HEK293 (cell line): ENCODE data around the gene INF2.

ENCODE experiments used
- CTCF ChIA-PET: fragments of 350-600 bp; formaldehyde crosslinking; extraction: SDS; loops from one replicate; lab custom pipeline; 2021; ENCODE audit warnings: antibody characterized with exemption; lab: Yijun Ruan, JAX
- POLR2A ChIA-PET: fragments of 300-600 bp; formaldehyde crosslinking; extraction: SDS; loops from one replicate; lab custom pipeline; 2020; ENCODE audit warnings: antibody characterized with exemption, inconsistent platforms; lab: Yijun Ruan, JAX
- H3K27ac ChIP-seq: fragments of 200-500 bp; sonication (Bioruptor generic); 2 replicates; pipeline ENCODE4 v1.5.1; 2014; ENCODE audit warnings: low read depth, low read length, control low read depth, inconsistent platforms; ENCODE audit errors: extremely low read depth
- H3K36me3 ChIP-seq, 2 experiments: fragments of 200-500 bp in 1 of 2; sonication (Bioruptor generic) in 1 of 2; 1 replicate in 1 of 2; 2 replicates in 1 of 2; pipeline ENCODE4 v1.5.1; 2014 to 2017; ENCODE audit warnings: inconsistent platforms in 2 of 2, low read length in 2 of 2; ENCODE audit not compliant: control insufficient read depth in 2 of 2, insufficient read depth in 1 of 2
- H3K4me1 ChIP-seq: fragments of 200-500 bp; sonication (Bioruptor generic); 2 replicates; pipeline ENCODE4 v1.5.1; 2014; ENCODE audit warnings: mild to moderate bottlenecking, low read length, inconsistent platforms; ENCODE audit not compliant: control insufficient read depth, insufficient read depth
- H3K4me3 ChIP-seq: 2 replicates; pipeline ENCODE4 v1.5.1; 2011; ENCODE audit warnings: low read depth, mild to moderate bottlenecking, control low read depth, low read length, moderate library complexity
- H3K9me3 ChIP-seq: fragments of 200-500 bp; sonication (Bioruptor generic); 2 replicates; pipeline ENCODE4 v1.5.1; 2014; ENCODE audit warnings: low read depth, low read length, inconsistent platforms; ENCODE audit not compliant: control insufficient read depth, insufficient read depth
- BCL6B ChIP-seq: fragments of 450-650 bp; formaldehyde crosslinking; IDR thresholded peaks from 2 replicates; pipeline ENCODE4 v1.5.1; 2017; ENCODE audit warnings: missing biosample characterization, missing genetic modification characterization
- KLF16 ChIP-seq: fragments of 450-650 bp; formaldehyde crosslinking; IDR thresholded peaks from 2 replicates; pipeline ENCODE4 v1.5.1; 2017; ENCODE audit warnings: missing biosample characterization, missing genetic modification characterization
- RBAK ChIP-seq: fragments of 450-650 bp; formaldehyde crosslinking; IDR thresholded peaks from 2 replicates; pipeline ENCODE4 v1.5.1; 2016; ENCODE audit warnings: missing biosample characterization, missing genetic modification characterization
- SCRT2 ChIP-seq: fragments of 450-650 bp; formaldehyde crosslinking; IDR thresholded peaks from 2 replicates; pipeline ENCODE4 v1.5.1; 2016; ENCODE audit warnings: missing biosample characterization, missing genetic modification characterization
- SP2 ChIP-seq: fragments of 450-650 bp; formaldehyde crosslinking; IDR thresholded peaks from 2 replicates; pipeline ENCODE4 v1.5.1; 2016; ENCODE audit warnings: missing biosample characterization, missing genetic modification characterization
- ZBTB17 ChIP-seq: fragments of 450-650 bp; formaldehyde crosslinking; IDR thresholded peaks from 2 replicates; pipeline ENCODE4 v1.5.1; 2016; ENCODE audit warnings: missing biosample characterization, missing genetic modification characterization
- ZBTB48 ChIP-seq: fragments of 450-650 bp; formaldehyde crosslinking; IDR thresholded peaks from 2 replicates; pipeline ENCODE4 v1.5.1; 2016; ENCODE audit warnings: missing biosample characterization, missing genetic modification characterization
- ZIC2 ChIP-seq: fragments of 450-650 bp; formaldehyde crosslinking; IDR thresholded peaks from 2 replicates; pipeline ENCODE4 v1.5.1; 2016; ENCODE audit warnings: missing biosample characterization, missing genetic modification characterization
- ZNF184 ChIP-seq: fragments of 450-650 bp; IDR thresholded peaks from 2 replicates; pipeline ENCODE4 v1.5.1; 2018; ENCODE audit warnings: missing biosample characterization, mild to moderate bottlenecking, missing genetic modification characterization
- ZNF48 ChIP-seq: fragments of 450-650 bp; formaldehyde crosslinking; IDR thresholded peaks from 2 replicates; pipeline ENCODE4 v1.5.1; 2016; ENCODE audit warnings: missing biosample characterization, missing genetic modification characterization
- ZNF521 ChIP-seq: fragments of 450-650 bp; formaldehyde crosslinking; IDR thresholded peaks from 2 replicates; pipeline ENCODE4 v1.5.1; 2017; ENCODE audit warnings: missing biosample characterization, mild to moderate bottlenecking, missing genetic modification characterization
- ZNF600 ChIP-seq: fragments of 450-650 bp; formaldehyde crosslinking; IDR thresholded peaks from 2 replicates; pipeline ENCODE4 v1.5.1; 2016; ENCODE audit warnings: missing biosample characterization, missing genetic modification characterization
- ZNF677 ChIP-seq: fragments of 450-650 bp; IDR thresholded peaks from 2 replicates; pipeline ENCODE4 v1.5.0; 2018; ENCODE audit warnings: missing biosample characterization, mild to moderate bottlenecking, missing genetic modification characterization, moderate library complexity
- ZNF791 ChIP-seq: fragments of 450-650 bp; formaldehyde crosslinking; IDR thresholded peaks from 2 replicates; pipeline ENCODE4 v1.5.1; 2016; ENCODE audit warnings: missing biosample characterization, missing genetic modification characterization
- ZNF843 ChIP-seq: fragments of 450-650 bp; formaldehyde crosslinking; IDR thresholded peaks from 2 replicates; pipeline ENCODE4 v1.5.1; 2016; ENCODE audit warnings: missing biosample characterization, missing genetic modification characterization
- ZSCAN23 ChIP-seq: fragments of 450-650 bp; formaldehyde crosslinking; IDR thresholded peaks from 2 replicates; pipeline ENCODE4 v1.5.1; 2016; ENCODE audit warnings: missing biosample characterization, missing genetic modification characterization
- TF ChIP-seq, protein P1 (sequence below): fragments of 450-650 bp; formaldehyde crosslinking; IDR thresholded peaks from 2 replicates; pipeline ENCODE4 v1.5.1; 2016; ENCODE audit warnings: missing biosample characterization, missing genetic modification characterization
- TF ChIP-seq, protein P2 (sequence below): fragments of 450-650 bp; IDR thresholded peaks from 2 replicates; pipeline ENCODE4 v1.5.1; 2018; ENCODE audit warnings: missing biosample characterization, missing genetic modification characterization

The INF2 gene

DNA sequence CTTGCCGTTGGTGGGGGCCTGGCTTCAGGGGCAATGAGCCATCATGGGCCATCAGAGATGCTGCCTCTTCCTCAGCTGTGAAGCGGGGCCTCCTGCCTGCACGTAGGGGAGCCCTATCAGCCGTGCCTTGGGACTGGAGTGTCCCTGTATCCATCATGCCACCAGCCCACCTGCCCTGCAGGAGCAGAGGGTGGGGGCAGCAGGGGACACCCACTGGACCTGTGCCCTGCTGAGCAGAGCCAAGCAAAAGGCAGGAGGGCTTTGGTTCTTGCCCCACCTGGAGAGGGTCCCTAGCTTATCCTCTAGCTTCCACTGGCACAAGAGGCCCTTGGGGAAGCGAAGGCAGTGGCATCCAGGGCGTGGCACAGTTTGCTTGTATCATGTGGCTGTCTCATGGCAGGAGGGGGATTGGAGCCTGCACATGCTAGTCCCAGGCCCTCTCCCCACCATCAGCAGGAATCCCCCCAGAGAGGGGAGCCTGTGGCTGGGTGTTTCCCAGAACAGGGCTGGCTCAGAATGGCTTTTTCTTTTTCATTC, 44.7 kb downstream of the INF2 start:
- H3K27ac ChIP-seq: no peak overlapping the region
- ChIA-PET CTCF (interaction anchor here (0.6 to 1.0 kb wide), 2 partner anchors 25 to 637 kb away, joined by 4 to 6 read pairs; no protein-coding TSS in a partner anchor), POLR2A (interaction anchor here (1.0 kb wide), 1 partner anchor 18 kb away, joined by 3 read pairs; the partner anchor contains the start of gene SIVA1)
- H3K4me3 ChIP-seq: no peak overlapping the region
- H3K9me3 ChIP-seq: no peaks in the 10 kb centered on the region
- no peaks in the 10 kb centered on the region for H3K4me1 ChIP-seq
- H3K36me3 ChIP-seq: no peaks in the 10 kb centered on the region
- TF ChIP-seq ZNF184: no peak
- no peak for TF ChIP-seq KLF16 (tag by site-specific recombination)
- TF ChIP-seq ZIC2: peak; percentile 45; the same call in 1 of the 2 replicates
- no peak for TF ChIP-seq BCL6B (tag by site-specific recombination)
- no peak for TF ChIP-seq RBAK (tag by site-specific recombination)
- TF ChIP-seq, protein P1, sequence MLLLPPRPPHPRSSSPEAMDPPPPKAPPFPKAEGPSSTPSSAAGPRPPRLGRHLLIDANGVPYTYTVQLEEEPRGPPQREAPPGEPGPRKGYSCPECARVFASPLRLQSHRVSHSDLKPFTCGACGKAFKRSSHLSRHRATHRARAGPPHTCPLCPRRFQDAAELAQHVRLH (tag by site-specific recombination): no peak
- TF ChIP-seq ZNF521 (tag by site-specific recombination): no peak

GRCh38 chr14:104734601-104734990, 45.2 kb downstream of the INF2 start:
- Histone ChIP-seq H3K27ac (no peak overlapping the region), H3K9me3 (no peaks in the 10 kb centered on the region), H3K4me1 (no peaks in the 10 kb centered on the region), H3K4me3 (no peak overlapping the region), H3K36me3 (no peaks in the 10 kb centered on the region)
- ChIA-PET POLR2A (interaction anchor here (1.0 kb wide), 1 partner anchor 18 kb away, joined by 3 read pairs; the partner anchor contains the start of gene SIVA1), CTCF (interaction anchor here (0.6 kb wide), 1 partner anchor 637 kb away, joined by 6 read pairs; no protein-coding TSS in a partner anchor)
- no peak for TF ChIP-seq SP2
- TF ChIP-seq ZSCAN23 (tag by site-specific recombination): no peak

GRCh38 chr14:104734991-104735779, 45.8 kb downstream of the INF2 start:
- Histone ChIP-seq H3K4me3 (no peak overlapping the region), H3K4me1 (no peaks in the 10 kb centered on the region), H3K36me3 (no peaks in the 10 kb centered on the region), H3K9me3 (no peaks in the 10 kb centered on the region), H3K27ac (no peak overlapping the region)
- CTCF ChIA-PET: interaction anchor here (0.5 to 0.6 kb wide), 2 partner anchors 47 to 87 kb away, joined by 3 to 4 read pairs; no protein-coding TSS in a partner anchor
- POLR2A ChIA-PET: no interaction called here
- peak; percentile 97 for TF ChIP-seq ZNF600
- TF ChIP-seq ZNF677 (tag by site-specific recombination): no peak
- no peak for TF ChIP-seq ZNF48 (tag by site-specific recombination)
- TF ChIP-seq ZBTB17 (tag by site-specific recombination): peak; percentile 19; the same call in 1 of the 2 replicates
- TF ChIP-seq, protein P2, sequence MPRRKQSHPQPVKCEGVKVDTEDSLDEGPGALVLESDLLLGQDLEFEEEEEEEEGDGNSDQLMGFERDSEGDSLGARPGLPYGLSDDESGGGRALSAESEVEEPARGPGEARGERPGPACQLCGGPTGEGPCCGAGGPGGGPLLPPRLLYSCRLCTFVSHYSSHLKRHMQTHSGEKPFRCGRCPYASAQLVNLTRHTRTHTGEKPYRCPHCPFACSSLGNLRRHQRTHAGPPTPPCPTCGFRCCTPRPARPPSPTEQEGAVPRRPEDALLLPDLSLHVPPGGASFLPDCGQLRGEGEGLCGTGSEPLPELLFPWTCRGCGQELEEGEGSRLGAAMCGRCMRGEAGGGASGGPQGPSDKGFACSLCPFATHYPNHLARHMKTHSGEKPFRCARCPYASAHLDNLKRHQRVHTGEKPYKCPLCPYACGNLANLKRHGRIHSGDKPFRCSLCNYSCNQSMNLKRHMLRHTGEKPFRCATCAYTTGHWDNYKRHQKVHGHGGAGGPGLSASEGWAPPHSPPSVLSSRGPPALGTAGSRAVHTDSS (tag by site-specific recombination): no peak
- TF ChIP-seq ZNF843 (tag by site-specific recombination): no peak
- peak; percentile 35; the same call in 1 of the 2 replicates for TF ChIP-seq ZBTB48 (tag by site-specific recombination)
- no peak for TF ChIP-seq SP2
- peak; percentile 25; the same call in 1 of the 2 replicates for TF ChIP-seq SCRT2 (tag by site-specific recombination)
- no peak for TF ChIP-seq ZNF791 (tag by site-specific recombination)
